HG03196 (cell line): ENCODE measurements around the gene CNOT3.
"Not testable (repeated sequence)": the region's sequence is repeated elsewhere in the genome, so short reads cannot be mapped to it uniquely, and the experiment has no call there.

ENCODE experiments used
- ATAC-seq: cut with Tn5 transposase; IDR thresholded peaks from one replicate; pipeline ENCODE4 v1.9.1; 2021; ENCODE audit not compliant: unreplicated experiment

The CNOT3 gene

GRCh38 chr19:54137699-54138488 is at the start of gene CNOT3:
Gene CNOT3 (plus strand): TSS chr19:54137762. CDS start chr19:54142979, 5,217 bp downstream.
- ATAC-seq, result no peak

DNA sequence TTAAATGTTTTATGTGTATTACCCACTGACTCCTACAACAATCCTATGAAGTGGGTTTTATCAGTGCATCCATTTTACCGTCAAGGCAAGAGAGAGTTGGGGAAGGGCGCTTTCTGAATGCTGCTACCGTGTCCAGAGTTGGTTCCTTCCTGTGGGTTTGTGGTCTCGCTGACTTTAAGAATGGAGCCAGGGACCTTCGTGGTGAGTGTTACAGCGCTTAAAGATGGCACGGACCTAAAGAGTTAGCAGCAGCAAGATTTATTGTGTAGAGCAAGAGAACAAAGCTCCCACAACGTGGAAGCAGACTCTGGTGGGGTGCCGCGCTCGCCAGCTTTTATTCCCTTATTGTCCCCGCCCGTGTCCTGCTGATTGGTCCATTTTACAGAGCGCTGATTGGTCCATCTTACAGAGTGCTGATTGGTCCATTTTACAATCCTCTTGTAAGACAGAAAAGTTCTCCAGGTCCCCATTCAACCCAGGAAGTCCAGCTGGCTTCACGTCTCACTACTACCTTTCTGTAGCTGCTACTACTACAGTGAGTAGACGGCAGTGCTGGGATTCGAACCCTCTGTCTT is 43.0 kb upstream of the CNOT3 start:
- no peak for ATAC-seq

DNA sequence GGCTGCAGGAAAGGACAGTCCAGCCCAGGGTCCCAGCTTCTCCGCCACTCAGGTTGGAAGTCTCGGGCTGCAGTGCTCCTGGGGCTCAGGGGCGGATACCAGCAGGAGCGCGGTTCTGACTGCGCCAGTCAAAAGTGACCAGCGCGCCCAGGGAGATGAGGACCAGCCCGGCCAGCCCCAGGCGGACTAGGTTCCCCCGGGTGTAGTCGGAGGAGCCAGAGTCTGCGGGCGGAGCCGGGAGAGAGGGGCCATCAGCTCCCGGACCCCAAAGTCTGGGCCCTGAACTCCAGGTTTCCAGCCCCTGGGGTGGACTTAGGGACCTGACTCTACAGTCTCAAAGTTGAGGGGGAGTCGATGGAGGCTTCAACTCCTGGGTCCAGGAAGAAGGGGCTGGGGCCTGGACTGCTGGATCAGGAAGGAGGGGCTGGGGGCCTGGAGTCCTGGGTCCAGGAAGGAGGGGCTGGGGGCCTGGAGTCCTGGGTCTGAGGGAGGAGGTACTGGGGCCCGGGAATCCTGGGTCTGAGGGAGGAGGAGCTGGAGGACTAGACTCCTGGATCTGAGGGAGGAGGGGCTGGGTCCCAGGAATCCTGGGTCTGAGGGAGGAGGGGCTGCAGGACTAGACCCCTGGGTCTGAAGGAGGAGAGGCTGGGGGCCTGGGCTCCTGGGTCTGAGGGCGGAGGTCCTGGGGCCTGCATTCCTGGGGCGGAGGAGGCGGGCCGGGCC is 42.3 kb upstream of the CNOT3 start:
- no peak for ATAC-seq

- ATAC-seq, result not testable (repeated sequence)
Observed at GRCh38 chr19:54095859-54096616, 41.5 kb upstream of the CNOT3 start.

GRCh38 chr19:54096617-54097106 is 40.9 kb upstream of the CNOT3 start:
- no peak for ATAC-seq

GRCh38 chr19:54099190-54099902 is 38.2 kb upstream of the CNOT3 start:
- ATAC-seq, result no peak

DNA sequence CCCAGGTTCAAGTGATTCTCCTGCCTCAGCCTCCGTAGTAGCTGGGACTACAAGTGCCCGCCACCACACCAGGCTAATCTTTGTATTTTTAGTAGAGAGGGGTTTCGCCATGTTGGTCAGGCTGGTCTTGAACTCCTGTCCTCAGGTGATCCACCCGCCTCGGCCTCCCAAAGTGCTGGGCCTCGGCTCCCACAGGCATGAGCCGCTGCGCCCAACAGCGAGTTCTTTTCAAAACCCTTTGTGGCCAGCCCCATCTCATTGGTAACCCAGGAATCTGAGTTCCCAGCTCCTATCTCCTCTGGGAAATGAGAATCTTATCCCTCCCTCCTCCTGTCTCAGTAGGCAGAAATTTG is 37.7 kb upstream of the CNOT3 start:
- not testable (repeated sequence) for ATAC-seq

- ATAC-seq, result no peak
Observed at GRCh38 chr19:54100561-54100960, 37.0 kb upstream of the CNOT3 start, which contains the start of gene OSCAR. Gene OSCAR (minus strand): TSS chr19:54100803. CDS start chr19:54100792, 11 bp downstream.

DNA sequence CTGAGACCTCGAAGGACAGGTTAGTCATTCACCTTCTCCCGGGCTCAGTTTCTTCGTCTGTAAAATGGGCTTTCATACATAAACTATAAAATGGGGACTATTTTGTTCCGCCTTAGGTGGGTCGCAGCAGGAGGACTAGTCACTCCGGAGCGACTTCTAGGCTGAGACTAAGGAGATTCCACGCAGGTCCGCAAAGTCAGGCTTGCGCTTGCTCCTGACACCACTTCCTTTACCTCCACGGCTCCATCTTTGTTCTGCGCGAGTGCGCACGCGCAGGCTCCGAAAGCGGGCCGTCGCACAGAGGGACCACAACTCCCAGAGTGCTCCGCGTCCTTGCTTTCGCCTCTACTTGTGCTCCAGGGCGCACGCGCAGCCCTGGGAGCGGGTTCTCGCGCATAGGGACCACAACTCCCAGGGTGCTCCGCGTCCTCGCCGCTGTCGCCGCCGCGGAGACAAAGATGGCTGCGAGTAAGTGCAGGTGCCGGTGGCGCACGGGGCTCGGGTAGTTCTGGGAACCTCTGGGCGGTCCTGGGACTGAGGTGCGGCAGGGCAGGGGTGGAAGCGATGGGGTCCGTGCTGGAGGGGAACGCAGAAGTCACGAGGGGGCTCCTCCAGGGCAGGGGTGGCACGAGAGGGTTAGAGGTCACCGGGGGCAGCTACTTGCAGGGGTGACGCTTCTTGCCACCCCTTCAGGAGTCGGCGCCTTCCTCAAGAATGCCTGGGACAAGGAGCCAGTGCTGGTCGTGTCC is 35.0 kb upstream of the CNOT3 start, which contains the start of gene NDUFA3:
NDUFA3 (plus strand) TSS at position 435 of the 749 bp plus-strand sequence; CDS start at position 459, 24 bp downstream.
- peak; percentile 93 for ATAC-seq

DNA sequence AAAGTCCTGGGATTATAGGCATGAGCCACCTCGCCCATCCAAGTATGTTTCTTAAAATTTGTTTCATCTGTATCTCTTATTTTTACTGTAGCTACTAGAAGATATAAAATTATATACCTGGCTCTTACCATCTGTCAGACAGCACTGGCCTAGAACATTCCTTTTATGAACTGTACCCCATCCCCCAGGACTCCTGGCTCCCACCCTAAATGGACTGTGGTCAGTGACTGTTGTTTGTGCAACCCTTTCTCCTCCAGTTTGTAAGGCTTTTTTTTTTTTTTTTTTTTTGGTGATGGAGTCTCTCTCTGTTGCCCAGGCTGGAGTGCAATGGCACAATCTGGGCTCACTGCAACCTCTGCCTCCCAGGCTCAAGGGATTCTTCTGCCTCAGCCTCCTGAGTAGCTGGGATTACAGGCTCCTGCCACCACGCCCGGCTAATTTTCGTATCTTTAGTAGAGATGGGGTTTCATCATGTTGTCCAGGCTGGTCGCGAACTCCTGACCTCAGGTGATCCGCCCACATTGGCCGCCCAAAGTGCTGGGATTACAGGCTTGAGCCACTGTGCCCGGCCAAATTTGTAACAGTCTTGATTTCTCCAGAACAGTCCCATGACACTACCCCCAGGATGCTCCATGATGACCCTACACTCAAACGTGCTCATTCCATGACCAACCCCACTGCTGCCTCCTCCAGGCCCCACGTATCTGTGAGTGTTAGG is 32.4 kb upstream of the CNOT3 start:
- ATAC-seq, result no peak

DNA sequence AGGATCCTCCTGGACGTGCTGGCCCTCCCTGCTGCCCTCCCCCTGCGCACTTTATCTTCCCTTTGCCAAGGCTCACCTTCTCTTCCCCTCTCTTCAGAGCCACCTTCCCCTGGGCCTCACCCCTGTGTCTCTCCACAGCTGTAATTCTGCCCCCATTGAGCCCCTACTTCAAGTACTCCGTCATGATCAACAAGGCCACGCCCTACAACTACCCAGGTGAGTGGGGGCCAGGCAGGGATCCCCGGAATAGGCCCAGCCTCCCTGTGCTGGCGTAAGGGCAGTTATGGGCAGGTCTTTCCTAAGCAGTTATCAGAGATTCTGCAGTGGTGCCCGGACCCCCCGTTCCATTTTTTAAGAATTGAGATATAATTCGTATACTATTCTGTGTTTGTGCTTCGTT is 31.8 kb upstream of the CNOT3 start:
- ATAC-seq, result no peak

DNA sequence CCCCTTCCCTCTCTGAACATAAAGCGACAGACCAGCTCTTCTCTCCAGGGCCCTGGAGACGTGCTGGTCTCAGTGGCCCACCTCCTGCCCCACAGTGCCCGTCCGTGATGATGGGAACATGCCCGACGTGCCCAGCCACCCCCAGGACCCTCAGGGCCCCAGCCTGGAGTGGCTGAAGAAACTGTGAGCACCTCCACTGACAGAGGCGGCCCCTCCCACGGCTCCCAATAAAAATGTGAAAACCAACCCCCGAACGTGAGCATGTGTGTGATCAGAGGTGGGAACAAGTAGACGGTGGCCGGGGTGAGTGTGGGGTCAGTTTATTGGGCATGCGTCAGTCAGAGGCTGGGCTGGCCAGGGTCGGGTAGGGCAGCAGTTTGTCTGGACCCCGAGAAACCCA is 30.8 kb upstream of the CNOT3 start:
- no peak for ATAC-seq

DNA sequence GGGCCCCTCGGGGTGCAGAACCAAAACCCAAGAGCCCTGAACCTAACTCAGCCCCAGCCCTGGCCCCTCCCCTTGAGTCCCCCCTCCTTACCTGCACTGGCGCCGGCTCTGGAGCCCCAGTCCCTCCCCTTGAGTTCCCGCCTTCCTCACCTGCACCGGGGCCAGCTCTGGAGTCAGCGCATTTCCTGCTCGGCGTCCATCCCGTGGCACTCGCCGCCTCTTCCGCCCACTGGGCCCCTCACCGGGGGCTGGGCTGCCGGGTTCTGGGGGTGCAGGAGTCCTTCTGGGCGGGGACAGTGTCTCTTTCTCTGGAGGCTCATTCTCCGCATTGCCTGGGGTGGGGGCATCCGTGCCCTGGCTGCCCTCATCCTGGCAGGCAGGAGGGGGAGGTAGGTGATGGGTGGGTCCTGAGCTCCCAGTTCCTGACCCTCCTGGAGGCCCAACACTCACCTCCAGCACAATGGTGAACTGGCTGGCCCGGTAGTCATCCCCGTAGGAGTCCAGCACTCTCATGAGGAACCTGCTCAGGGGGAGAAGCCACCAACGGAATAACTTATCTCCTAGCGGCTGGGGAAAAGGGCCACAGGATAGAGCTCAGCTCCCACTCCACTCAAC is 29.6 kb upstream of the CNOT3 start:
- no peak for ATAC-seq

DNA sequence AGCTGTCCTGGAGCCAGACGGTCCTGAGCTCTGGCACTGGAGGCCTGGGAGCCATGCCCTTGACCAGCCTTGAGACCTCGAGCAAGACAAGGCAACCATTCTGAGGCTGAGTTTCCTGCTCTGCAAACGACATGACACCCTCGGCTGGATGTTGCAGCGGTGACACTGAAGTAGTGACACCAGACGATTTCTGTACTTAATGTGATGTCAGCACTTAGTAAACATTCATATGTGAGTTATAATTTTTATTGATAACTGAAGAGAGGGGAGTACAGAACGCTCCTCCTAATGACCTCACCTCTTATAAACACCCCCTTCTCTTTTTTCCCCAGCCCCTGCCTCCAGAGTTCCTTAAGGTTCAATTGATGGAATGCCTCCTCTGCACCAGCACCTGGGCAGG is 29.1 kb upstream of the CNOT3 start:
- ATAC-seq, result no peak

DNA sequence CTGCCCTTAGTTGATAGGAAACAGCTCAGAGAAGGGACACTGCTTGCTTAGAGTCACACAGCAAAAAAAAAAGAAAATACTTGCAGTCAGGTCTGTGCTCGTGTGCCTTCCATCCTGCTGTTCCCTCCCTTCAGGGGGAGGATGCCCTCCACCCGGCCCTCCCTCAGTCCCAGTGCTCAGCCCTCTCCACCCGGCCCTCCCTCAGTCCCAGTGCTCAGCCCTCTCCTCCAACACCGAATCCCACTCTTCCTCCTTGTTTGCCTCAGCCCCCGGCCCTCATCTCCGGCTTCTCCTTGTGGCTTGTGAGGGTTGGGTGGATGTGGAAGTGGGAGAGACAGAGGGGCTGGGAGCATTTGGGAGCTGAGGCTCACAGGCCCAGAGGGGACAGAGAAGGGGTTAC is 27.9 kb upstream of the CNOT3 start:
- no peak for ATAC-seq

DNA sequence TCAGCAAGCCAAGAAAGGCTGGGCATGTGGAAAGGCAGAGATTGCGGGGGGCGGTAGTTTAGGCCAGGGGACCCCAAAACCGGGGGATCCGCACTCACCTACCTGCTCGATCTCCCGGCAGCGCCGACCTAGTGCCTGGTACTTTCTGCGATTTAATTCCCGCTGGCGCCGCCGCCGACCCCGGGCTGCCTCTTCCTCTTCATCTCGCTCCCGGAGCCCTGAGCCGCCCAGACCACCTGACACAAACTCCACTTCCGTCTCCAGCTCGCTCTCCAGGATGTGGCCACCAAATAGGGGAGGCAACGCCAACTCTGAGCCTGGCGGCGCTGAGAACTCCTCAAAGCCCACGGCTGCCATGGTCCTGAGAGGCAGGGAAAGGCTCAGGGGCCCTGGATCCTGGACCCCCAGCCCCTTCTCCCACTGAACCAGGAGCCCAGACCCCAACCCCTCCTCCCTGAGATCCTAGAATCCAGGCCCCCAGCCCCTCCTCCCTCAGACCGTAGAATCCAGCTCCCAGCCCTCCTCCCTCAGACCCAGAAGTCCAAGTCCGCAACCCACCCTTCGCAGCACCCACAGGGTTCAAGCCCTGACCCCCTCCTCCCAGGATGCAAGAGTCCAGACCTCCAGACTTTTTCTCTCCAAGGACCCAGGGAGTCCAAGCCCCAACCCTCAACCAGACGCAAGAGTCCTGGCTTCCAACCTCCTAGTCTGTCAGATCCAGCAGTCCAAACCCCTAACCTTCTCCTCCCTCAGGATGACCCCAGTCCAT is 23.0 kb upstream of the CNOT3 start:
- peak; percentile 28 for ATAC-seq

DNA sequence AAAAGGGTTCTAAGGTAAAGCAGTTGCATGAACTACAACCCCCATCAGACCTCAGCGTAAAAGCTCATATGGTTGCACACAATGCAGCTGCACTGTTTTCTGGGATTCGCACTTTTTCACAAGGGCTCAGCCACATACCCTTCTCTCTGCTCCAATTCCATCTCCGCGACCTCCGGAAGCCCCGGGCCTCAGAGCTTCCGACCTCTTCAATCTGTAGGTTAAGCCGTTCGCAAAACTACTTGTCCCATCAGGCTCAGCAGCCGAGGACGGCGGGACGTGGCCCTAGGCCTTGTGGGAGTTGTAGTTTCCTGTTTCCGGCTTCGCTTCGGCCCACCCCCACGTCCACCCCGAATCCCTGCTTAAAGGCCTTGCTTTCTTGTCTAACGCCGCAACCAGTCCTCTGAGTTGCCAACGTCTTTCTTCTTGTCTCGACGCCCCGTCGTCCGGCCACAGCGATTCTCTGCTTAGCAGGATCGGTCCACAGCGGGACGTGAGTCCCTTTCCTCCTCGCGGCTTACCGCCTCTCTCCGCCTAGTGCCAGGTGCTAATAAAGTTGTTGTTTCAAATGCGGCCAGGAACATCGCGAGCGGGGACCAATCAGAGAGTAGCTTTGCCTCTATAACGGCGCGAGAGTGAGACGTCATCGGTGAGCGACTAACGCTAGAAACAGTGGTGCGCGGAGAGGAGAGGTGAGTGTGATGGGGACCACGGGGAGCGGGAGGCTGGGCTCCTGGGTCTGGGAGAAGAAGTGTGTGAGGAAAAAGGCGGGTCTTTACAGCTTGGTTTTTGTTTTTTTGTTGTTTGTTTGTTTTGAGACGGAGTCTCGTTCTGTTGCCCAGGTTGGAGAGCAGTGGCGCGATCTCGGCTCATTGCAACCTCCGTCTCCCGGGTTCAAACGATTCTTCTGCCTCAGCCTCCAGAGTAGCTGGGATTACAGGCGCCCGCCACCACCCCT is 22.2 kb upstream of the CNOT3 start, which contains the start of the genes PRPF31 and TFPT:
PRPF31 (plus strand) TSS at position 646 of the 955 bp plus-strand sequence. CDS start 2,525 bp downstream, outside the sequence.
TFPT (minus strand) TSS at position 549 of the 955 bp plus-strand sequence; CDS start at position 161, 388 bp downstream.
- ATAC-seq, result peak; percentile 74
